A673 (cell line): Measurements from ENCODE around the gene CSTF3. TPM values are rescaled to one million over a fixed set of nuclear protein-coding genes. Genes with fewer than 3 reads are reported as not detected.
"Not testable (repeated sequence)": the region's sequence is repeated elsewhere in the genome, so short reads cannot be mapped to it uniquely, and the experiment has no call there.

Source experiments
- BruUV-seq: library from RNA; stranded (reverse); fragments of 400-500 nt; replicated peaks from 2 replicates; lab custom pipeline; 2021; lab: Mats Ljungman, UMichigan
- CTCF ChIA-PET: fragments of 300-600 bp; sonication (Branson Sonifier 250); formaldehyde crosslinking; loops from one replicate; lab custom pipeline; 2022; ENCODE audit warnings: antibody characterized with exemption; lab: Charles Lee
- POLR2A ChIA-PET: fragments of 300-600 bp; sonication (Branson Sonifier 250); formaldehyde crosslinking; loops from one replicate; lab custom pipeline; 2022; ENCODE audit warnings: antibody characterized with exemption; ENCODE audit not compliant: low non-redundant PET; lab: Charles Lee
- DNase-seq: peaks from one replicate; pipeline ENCODE4 v3.0.0-alpha.2; 2015; ENCODE audit warnings: low spot score
- H3K27ac ChIP-seq: fragments of 200-600 bp; sonication (generic); 2 replicates; pipeline ENCODE4 v1.5.1; 2016; ENCODE audit warnings: mixed run types, low read depth, mild to moderate bottlenecking, mixed read lengths, antibody characterized with exemption, low read length; ENCODE audit not compliant: poor library complexity, severe bottlenecking
- H3K27me3 ChIP-seq: fragments of 200-600 bp; sonication (generic); replicated peaks from 2 replicates; pipeline ENCODE4 v1.6.1; 2017; ENCODE audit warnings: mixed run types, low read depth, mild to moderate bottlenecking, mixed read lengths, antibody characterized with exemption, low read length; ENCODE audit not compliant: insufficient read depth, poor library complexity
- H3K36me3 ChIP-seq: fragments of 200-600 bp; sonication (generic); 2 replicates; pipeline ENCODE4 v1.6.1; 2016; ENCODE audit warnings: mixed run types, mild to moderate bottlenecking, mixed read lengths, antibody characterized with exemption, low read length; ENCODE audit not compliant: insufficient read depth, poor library complexity, severe bottlenecking
- H3K4me1 ChIP-seq: fragments of 200-600 bp; sonication (generic); 2 replicates; pipeline ENCODE4 v1.6.1; 2017; ENCODE audit warnings: mixed run types, mild to moderate bottlenecking, mixed read lengths, antibody characterized with exemption, low read length; ENCODE audit not compliant: insufficient read depth, poor library complexity, severe bottlenecking
- H3K4me3 ChIP-seq: fragments of 200-600 bp; sonication (generic); 2 replicates; pipeline ENCODE4 v1.5.1; 2016; ENCODE audit warnings: low read depth, mixed run types, mild to moderate bottlenecking, mixed read lengths, low read length; ENCODE audit not compliant: poor library complexity, severe bottlenecking
- H3K9me3 ChIP-seq: fragments of 200-600 bp; sonication (generic); 2 replicates; pipeline ENCODE4 v1.6.1; 2016; ENCODE audit warnings: mixed run types, low read depth, mild to moderate bottlenecking, mixed read lengths, antibody characterized with exemption, low read length; ENCODE audit not compliant: poor library complexity, severe bottlenecking
- CTCF ChIP-seq: fragments of 300-800, 200-600 bp; sonication (generic); conservative IDR thresholded peaks from 2 replicates; pipeline ENCODE4 v1.5.1; 2017; ENCODE audit warnings: low read depth, mild to moderate bottlenecking, antibody characterized with exemption, low read length, moderate library complexity, mixed read lengths
- EZH2 ChIP-seq: fragments of 200-600 bp; sonication (generic); IDR thresholded peaks from 2 replicates; pipeline ENCODE4 v1.6.1; 2017; ENCODE audit warnings: borderline replicate concordance, low read depth, mild to moderate bottlenecking, mixed read lengths, antibody characterized with exemption, low read length; ENCODE audit not compliant: poor library complexity, severe bottlenecking
- intact Hi-C: fragments of 100-400 bp; cut with micrococcal nuclease; formaldehyde crosslinking; loops from one replicate; pipeline ENCODE4 v1.10.0; 2022; ENCODE audit not compliant: unreplicated experiment
- total RNA-seq: library from RNA; stranded (reverse); gene quantifications from 2 replicates; pipeline ENCODE4 v1.2.3, GENCODE V29; 2021

The CSTF3 gene
- total RNA-seq, 1 experiment from 2014 or later, result 121 TPM

DNA sequence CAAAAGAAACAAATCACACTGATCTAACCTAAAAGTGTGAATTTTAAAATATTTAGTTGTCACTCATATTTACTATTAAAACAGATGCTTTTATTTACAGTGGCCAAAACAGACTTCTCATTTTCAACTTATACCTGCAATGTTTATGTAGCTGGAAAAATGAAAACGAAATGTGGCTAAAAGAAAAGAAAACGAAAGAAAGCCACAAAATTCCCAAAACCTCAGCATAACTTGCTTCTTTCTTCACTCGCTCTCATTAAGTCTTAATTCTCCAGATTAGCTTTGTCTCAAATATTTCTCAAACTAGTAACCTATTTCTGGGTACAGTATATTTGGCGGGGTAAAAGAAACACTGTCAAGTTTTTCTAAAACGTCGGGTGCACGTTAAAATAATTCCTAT, 693 bp downstream of the CSTF3 start:
- Histone ChIP-seq H3K4me3 (peak overlapping the region; percentile 56), H3K4me1 (peaks cover 33% of the 10 kb centered on the region), H3K27ac (peak overlapping the region; percentile 80), H3K36me3 (peaks cover 15% of the 10 kb centered on the region), H3K27me3 (no peaks in the 10 kb centered on the region), H3K9me3 (no peaks in the 10 kb centered on the region)
- intact Hi-C loops, result loop anchor here (5.0 to 10.0 kb wide), 3 partner anchors 97 to 664 kb away; partner anchors contain the start of genes CD59 and HIPK3
- ChIA-PET POLR2A (no interaction called here), CTCF (no interaction called here)
- TSS peak; percentile 64 for BruUV-seq
- TF ChIP-seq EZH2 (no peak), CTCF (no peak)
- no peak for DNase-seq

- H3K27me3 ChIP-seq, result no peaks in the 10 kb centered on the region
- no peak for TF ChIP-seq EZH2
- TF ChIP-seq CTCF, result no peak
- ChIA-PET CTCF (no interaction called here), POLR2A (interaction anchor here (0.7 kb wide), 1 partner anchor 243 kb away, joined by 3 read pairs; no protein-coding TSS in a partner anchor)
- intact Hi-C loops, result loop anchor here (5.0 to 10.0 kb wide), 3 partner anchors 97 to 665 kb away; partner anchors contain the start of genes CD59 and HIPK3
- no peaks in the 10 kb centered on the region for H3K9me3 ChIP-seq
- peak overlapping the region; percentile 80 for H3K27ac ChIP-seq
- H3K36me3 ChIP-seq, result peaks cover 19% of the 10 kb centered on the region
- H3K4me1 ChIP-seq, result peaks cover 33% of the 10 kb centered on the region
- BruUV-seq, result no TSS peak
- H3K4me3 ChIP-seq, result peak overlapping the region; percentile 56
- peak; percentile 76 for DNase-seq
These were observed 1.1 kb downstream of the CSTF3 start for GRCh38 chr11:33160136-33160535.

- POLR2A ChIA-PET, result interaction anchor here (0.7 kb wide), 1 partner anchor 242 kb away, joined by 3 read pairs; no protein-coding TSS in a partner anchor
- intact Hi-C loops, result not testable (repeated sequence)
- CTCF ChIA-PET, result interaction anchor here (0.7 kb wide), 1 partner anchor 119 kb away, joined by 6 read pairs; no protein-coding TSS in a partner anchor
These were observed 1.9 kb downstream of the CSTF3 start for GRCh38 chr11:33159378-33159867.

More at GRCh38 chr11:33159378-33159867, 1.9 kb downstream of the CSTF3 start:
- DNase-seq, BruUV-seq, H3K27me3 ChIP-seq, H3K9me3 ChIP-seq: not testable (repeated sequence)
- peak overlapping the region; percentile 56 for H3K4me3 ChIP-seq
- peaks cover 33% of the 10 kb centered on the region for H3K4me1 ChIP-seq
- peak overlapping the region; percentile 80 for H3K27ac ChIP-seq
- H3K36me3 ChIP-seq, result peaks cover 25% of the 10 kb centered on the region
